HCT116 (cell line): ENCODE results near the gene MLH1. TPM values are rescaled to one million over a fixed set of nuclear protein-coding genes. Genes with fewer than 3 reads are reported as not detected.

ENCODE experiments used
- ATAC-seq: fragments of 200-7000 bp; cut with Tn5 transposase; 2 replicates; pipeline ENCODE4 v1.9.1; 2020; ENCODE audit warnings: mild to moderate bottlenecking, moderate library complexity
- BruUV-seq: library from RNA; stranded (reverse); fragments of 400-500 nt; replicated peaks from 2 replicates; lab custom pipeline; 2021; lab: Mats Ljungman, UMichigan
- CTCF ChIA-PET: fragments of 300-600 bp; sonication (Branson Sonifier 250); formaldehyde crosslinking; loops from one replicate; lab custom pipeline; 2021; ENCODE audit warnings: antibody characterized with exemption; lab: Charles Lee
- POLR2A ChIA-PET: fragments of 300-600, 350-600 bp; sonication (Branson Sonifier 250); formaldehyde crosslinking; loops from one replicate; lab custom pipeline; 2021; ENCODE audit warnings: antibody characterized with exemption; lab: Charles Lee
- RAD21 ChIA-PET, 2 experiments: fragments of 300-600 bp; sonication (Branson Sonifier 250); formaldehyde crosslinking; loops; one replicate each; lab custom pipeline; 2023; ENCODE audit warnings: low total read pairs in 2 of 2; ENCODE audit not compliant: uncharacterized antibody in 2 of 2, unreplicated experiment in 2 of 2, low non-redundant PET in 1 of 2; lab: Charles Lee
- DNase-seq: peaks from one replicate; pipeline ENCODE4 v3.0.0-alpha.2; 2010; ENCODE audit warnings: low read depth, low spot score
- H2AFZ ChIP-seq: fragments of 200-600 bp; shearing (Covaris generic), sonication (generic); 2 replicates; pipeline ENCODE4 v1.6.1; 2017; ENCODE audit warnings: low read depth, mixed run types, mixed read lengths, antibody characterized with exemption, low read length; ENCODE audit not compliant: poor library complexity, severe bottlenecking
- H3K27ac ChIP-seq: 2 replicates; pipeline ENCODE4 v1.5.1; 2012; ENCODE audit warnings: low read depth, low read length
- H3K27me3 ChIP-seq: fragments of 200-600 bp; sonication (generic); 2 replicates; pipeline ENCODE4 v1.6.1; 2016; ENCODE audit warnings: mixed run types, low read length, mixed read lengths; ENCODE audit not compliant: insufficient read depth
- H3K36me3 ChIP-seq, 2 experiments: fragments of 200-500 bp in 1 of 2; fragments of 200-600 bp in 1 of 2; sonication (Bioruptor generic) in 1 of 2; sonication (generic) in 1 of 2; 2 replicates each; pipeline versions ENCODE4 v1.5.1 to v1.6.1; 2014 to 2016; ENCODE audit warnings: low read length in 2 of 2, inconsistent platforms in 1 of 2, mixed read lengths in 1 of 2, mixed run types in 1 of 2; ENCODE audit not compliant: insufficient read depth in 2 of 2, control insufficient read depth in 1 of 2
- H3K4me1 ChIP-seq, 2 experiments: fragments of 200-600 bp in 1 of 2; sonication (generic) in 1 of 2; 2 replicates each; pipeline versions ENCODE4 v1.5.1 to v1.6.1; 2012 to 2017; ENCODE audit warnings: low read length in 2 of 2, inconsistent platforms in 1 of 2, mild to moderate bottlenecking in 1 of 2, mixed read lengths in 1 of 2, mixed run types in 1 of 2, moderate library complexity in 1 of 2; ENCODE audit not compliant: insufficient read depth in 2 of 2, control insufficient read depth in 1 of 2
- H3K4me2 ChIP-seq: fragments of 200-600 bp; sonication (generic); 2 replicates; pipeline ENCODE4 v1.6.1; 2017; ENCODE audit warnings: mixed run types, low read length, mixed read lengths
- H3K4me3 ChIP-seq, 2 experiments: fragments of 200-600 bp in 1 of 2; sonication (generic) in 1 of 2; replicated peaks in 1 of 2; 2 replicates each; pipeline ENCODE4 v1.5.1; 2011 to 2016; ENCODE audit warnings: low read length in 2 of 2, control low read depth in 1 of 2, low read depth in 1 of 2, mild to moderate bottlenecking in 1 of 2, mixed read lengths in 1 of 2, mixed run types in 1 of 2
- H3K79me2 ChIP-seq: fragments of 200-600 bp; sonication (generic); 2 replicates; pipeline ENCODE4 v1.6.1; 2017; ENCODE audit warnings: mild to moderate bottlenecking, mixed run types, low read length, moderate library complexity, mixed read lengths; ENCODE audit not compliant: insufficient read depth
- H3K9ac ChIP-seq: fragments of 200-600 bp; sonication (generic); 2 replicates; pipeline ENCODE4 v1.6.1; 2016; ENCODE audit warnings: low read length, mixed read lengths
- H3K9me2 ChIP-seq: fragments of 200-600 bp; sonication (generic), shearing (Covaris generic); 2 replicates; pipeline ENCODE4 v1.6.1; 2017; ENCODE audit warnings: mixed run types, mild to moderate bottlenecking, moderate library complexity; ENCODE audit not compliant: insufficient read depth
- H3K9me3 ChIP-seq, 2 experiments: fragments of 200-500 bp in 1 of 2; fragments of 200-600 bp in 1 of 2; sonication (Bioruptor generic) in 1 of 2; sonication (generic) in 1 of 2; 2 replicates each; pipeline ENCODE4 v1.6.1; 2014 to 2017; ENCODE audit warnings: low read length in 2 of 2, mixed read lengths in 2 of 2, inconsistent platforms in 1 of 2, low read depth in 1 of 2, mild to moderate bottlenecking in 1 of 2, mixed run types in 1 of 2, moderate library complexity in 1 of 2; ENCODE audit not compliant: control insufficient read depth in 1 of 2, insufficient read depth in 1 of 2
- H4K20me1 ChIP-seq: fragments of 200-600 bp; sonication (generic), shearing (Covaris generic); 2 replicates; pipeline ENCODE4 v1.6.1; 2017; ENCODE audit warnings: mixed run types, mild to moderate bottlenecking, moderate library complexity; ENCODE audit not compliant: insufficient read depth
- CEBPB ChIP-seq: IDR thresholded peaks from 2 replicates; pipeline ENCODE4 v1.6.1; 2012; ENCODE audit warnings: low read depth
- EGR1 ChIP-seq: IDR thresholded peaks from 2 replicates; pipeline ENCODE4 v1.6.1; 2012; ENCODE audit warnings: low read depth
- EZH2 ChIP-seq: fragments of 200-600 bp; sonication (generic); IDR thresholded peaks from 2 replicates; pipeline ENCODE4 v1.6.1; 2017; ENCODE audit warnings: antibody characterized with exemption, mixed run types
- EZH2phosphoT487 ChIP-seq: fragments of 200-600 bp; IDR thresholded peaks from 2 replicates; pipeline ENCODE4 v1.6.1; 2018; ENCODE audit warnings: antibody characterized with exemption, borderline replicate concordance
- FOSL1 ChIP-seq: IDR thresholded peaks from 2 replicates; pipeline ENCODE4 v1.6.1; 2012; ENCODE audit warnings: low read depth
- JUND ChIP-seq: IDR thresholded peaks from 2 replicates; pipeline ENCODE4 v1.6.1; 2012
- POLR2A ChIP-seq: IDR thresholded peaks from 2 replicates; pipeline ENCODE4 v1.7.0; 2011; ENCODE audit warnings: borderline replicate concordance; ENCODE audit not compliant: insufficient read depth, insufficient read length; ENCODE audit errors: extremely low read depth
- POLR2AphosphoS5 ChIP-seq: IDR thresholded peaks from 2 replicates; pipeline ENCODE4 v1.6.1; 2011; ENCODE audit warnings: mild to moderate bottlenecking, low read depth, low read length, moderate library complexity
- RAD21 ChIP-seq: IDR thresholded peaks from 2 replicates; pipeline ENCODE4 v1.6.1; 2012; ENCODE audit warnings: low read depth, mild to moderate bottlenecking
- SP1 ChIP-seq: IDR thresholded peaks from 2 replicates; pipeline ENCODE4 v1.6.1; 2012; ENCODE audit warnings: low read depth
- SRF ChIP-seq: IDR thresholded peaks from 2 replicates; pipeline ENCODE4 v1.6.1; 2012; ENCODE audit warnings: low read depth
- TCF7L2 ChIP-seq: IDR thresholded peaks from 2 replicates; pipeline ENCODE4 v1.7.0; 2011; ENCODE audit warnings: borderline replicate concordance, inconsistent platforms; ENCODE audit not compliant: insufficient read depth, insufficient read length; ENCODE audit errors: extremely low read depth
- YY1 ChIP-seq: IDR thresholded peaks from 2 replicates; pipeline ENCODE4 v1.6.1; 2011; ENCODE audit warnings: low read length, low read depth, moderate library complexity, mild to moderate bottlenecking; ENCODE audit not compliant: insufficient replicate concordance; ENCODE audit errors: extremely low read depth
- ZFX ChIP-seq: fragments of 450-650 bp; IDR thresholded peaks from 2 replicates; pipeline ENCODE4 v1.6.1; 2017
- ZNF274 ChIP-seq: fragments of 200-500 bp; sonication (Bioruptor generic); IDR thresholded peaks from 2 replicates; pipeline ENCODE4 v1.6.1; 2014; ENCODE audit warnings: mild to moderate bottlenecking, low read depth, low read length, inconsistent platforms
- intact Hi-C: fragments of 100-400 bp; cut with micrococcal nuclease; formaldehyde crosslinking; loops from 2 replicates; pipeline ENCODE4 v1.10.0; 2022
- total RNA-seq: library from RNA; stranded (reverse); gene quantifications from one replicate; pipeline ENCODE4 v1.2.1, GENCODE V29; 2021; ENCODE audit not compliant: unreplicated experiment
- TF ChIP-seq, protein P1 (sequence below): IDR thresholded peaks from 2 replicates; pipeline ENCODE4 v1.6.1; 2011; ENCODE audit warnings: mild to moderate bottlenecking, low read length, moderate library complexity; ENCODE audit not compliant: insufficient replicate concordance; ENCODE audit errors: extremely low read depth
- TF ChIP-seq, protein P2 (sequence below): IDR thresholded peaks from 2 replicates; pipeline ENCODE4 v1.6.1; 2012
- TF ChIP-seq, protein P3 (sequence below), 3 experiments: fragments of 200-600 bp in 1 of 3; sonication (generic) in 1 of 3; IDR thresholded peaks in 2 of 3; conservative IDR thresholded peaks in 1 of 3; 2 replicates each; pipeline ENCODE4 v1.5.1; 2012 to 2017; ENCODE audit warnings: low read depth in 2 of 3, low read length in 2 of 3, antibody characterized with exemption in 1 of 3, borderline replicate concordance in 1 of 3, control low read depth in 1 of 3, mild to moderate bottlenecking in 1 of 3, mixed read lengths in 1 of 3, mixed run types in 1 of 3, moderate library complexity in 1 of 3; ENCODE audit not compliant: insufficient read depth in 1 of 3
- TF ChIP-seq, protein P4 (sequence below): IDR thresholded peaks from 2 replicates; pipeline ENCODE4 v1.6.1; 2012

Gene MLH1
- total RNA-seq, 1 experiment from 2014 or later = 9.6 TPM

DNA sequence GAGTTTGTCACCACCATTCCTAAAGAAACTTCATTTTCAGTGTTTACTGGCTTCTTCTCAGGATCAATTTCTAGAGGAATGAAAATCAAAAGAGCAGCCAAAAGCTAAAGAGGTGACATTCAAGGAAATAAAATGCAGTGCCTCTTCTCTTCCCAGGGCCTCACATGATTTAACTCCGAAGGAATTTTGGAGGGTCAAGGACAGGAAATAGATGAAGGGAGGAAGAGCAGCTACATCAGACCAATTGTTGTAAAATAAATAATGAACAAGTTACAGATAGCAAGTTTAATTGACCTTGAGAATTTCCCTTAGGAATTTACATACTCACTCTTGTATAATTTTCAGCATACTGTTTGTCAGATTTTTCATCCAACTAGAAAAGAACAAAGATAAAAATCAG is 103.0 kb downstream of the MLH1 start:
- H3K27ac ChIP-seq = no peak overlapping the region
- no peak overlapping the region for H3K9ac ChIP-seq
- H3K4me2 ChIP-seq = no peak overlapping the region
- no peaks in the 10 kb centered on the region for H3K79me2 ChIP-seq
- H2AFZ ChIP-seq = no peak overlapping the region
- no peak overlapping the region for H3K4me3 ChIP-seq
- TF ChIP-seq, protein P1, sequence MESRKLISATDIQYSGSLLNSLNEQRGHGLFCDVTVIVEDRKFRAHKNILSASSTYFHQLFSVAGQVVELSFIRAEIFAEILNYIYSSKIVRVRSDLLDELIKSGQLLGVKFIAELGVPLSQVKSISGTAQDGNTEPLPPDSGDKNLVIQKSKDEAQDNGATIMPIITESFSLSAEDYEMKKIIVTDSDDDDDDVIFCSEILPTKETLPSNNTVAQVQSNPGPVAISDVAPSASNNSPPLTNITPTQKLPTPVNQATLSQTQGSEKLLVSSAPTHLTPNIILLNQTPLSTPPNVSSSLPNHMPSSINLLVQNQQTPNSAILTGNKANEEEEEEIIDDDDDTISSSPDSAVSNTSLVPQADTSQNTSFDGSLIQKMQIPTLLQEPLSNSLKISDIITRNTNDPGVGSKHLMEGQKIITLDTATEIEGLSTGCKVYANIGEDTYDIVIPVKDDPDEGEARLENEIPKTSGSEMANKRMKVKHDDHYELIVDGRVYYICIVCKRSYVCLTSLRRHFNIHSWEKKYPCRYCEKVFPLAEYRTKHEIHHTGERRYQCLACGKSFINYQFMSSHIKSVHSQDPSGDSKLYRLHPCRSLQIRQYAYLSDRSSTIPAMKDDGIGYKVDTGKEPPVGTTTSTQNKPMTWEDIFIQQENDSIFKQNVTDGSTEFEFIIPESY = no peak
- TF ChIP-seq EGR1 (no peak), ZNF274 (no peak), YY1 (no peak), JUND (no peak), POLR2AphosphoS5 (no peak), ZFX (no peak), CEBPB (no peak), EZH2phosphoT487 (no peak), POLR2A (no peak), RAD21 (no peak), EZH2 (no peak), TCF7L2 (no peak), SP1 (no peak), FOSL1 (no peak), SRF (no peak)
- TF ChIP-seq, protein P2, sequence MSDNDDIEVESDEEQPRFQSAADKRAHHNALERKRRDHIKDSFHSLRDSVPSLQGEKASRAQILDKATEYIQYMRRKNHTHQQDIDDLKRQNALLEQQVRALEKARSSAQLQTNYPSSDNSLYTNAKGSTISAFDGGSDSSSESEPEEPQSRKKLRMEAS = no peak
- TF ChIP-seq, protein P3, sequence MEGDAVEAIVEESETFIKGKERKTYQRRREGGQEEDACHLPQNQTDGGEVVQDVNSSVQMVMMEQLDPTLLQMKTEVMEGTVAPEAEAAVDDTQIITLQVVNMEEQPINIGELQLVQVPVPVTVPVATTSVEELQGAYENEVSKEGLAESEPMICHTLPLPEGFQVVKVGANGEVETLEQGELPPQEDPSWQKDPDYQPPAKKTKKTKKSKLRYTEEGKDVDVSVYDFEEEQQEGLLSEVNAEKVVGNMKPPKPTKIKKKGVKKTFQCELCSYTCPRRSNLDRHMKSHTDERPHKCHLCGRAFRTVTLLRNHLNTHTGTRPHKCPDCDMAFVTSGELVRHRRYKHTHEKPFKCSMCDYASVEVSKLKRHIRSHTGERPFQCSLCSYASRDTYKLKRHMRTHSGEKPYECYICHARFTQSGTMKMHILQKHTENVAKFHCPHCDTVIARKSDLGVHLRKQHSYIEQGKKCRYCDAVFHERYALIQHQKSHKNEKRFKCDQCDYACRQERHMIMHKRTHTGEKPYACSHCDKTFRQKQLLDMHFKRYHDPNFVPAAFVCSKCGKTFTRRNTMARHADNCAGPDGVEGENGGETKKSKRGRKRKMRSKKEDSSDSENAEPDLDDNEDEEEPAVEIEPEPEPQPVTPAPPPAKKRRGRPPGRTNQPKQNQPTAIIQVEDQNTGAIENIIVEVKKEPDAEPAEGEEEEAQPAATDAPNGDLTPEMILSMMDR (IDR thresholded peaks at IDR 0.05 in 2 of 3, conservative IDR thresholded peaks at IDR 0.05 in 1 of 3; ENCODE audit: borderline replicate concordance in 1 of 3, insufficient read depth in 1 of 3, low read depth in 2 of 3, low read length in 2 of 3) = no peak
- TF ChIP-seq, protein P4, sequence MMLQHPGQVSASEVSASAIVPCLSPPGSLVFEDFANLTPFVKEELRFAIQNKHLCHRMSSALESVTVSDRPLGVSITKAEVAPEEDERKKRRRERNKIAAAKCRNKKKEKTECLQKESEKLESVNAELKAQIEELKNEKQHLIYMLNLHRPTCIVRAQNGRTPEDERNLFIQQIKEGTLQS = no peak
- H3K27me3 ChIP-seq = no peaks in the 10 kb centered on the region
- POLR2A ChIA-PET = no interaction called here
- H3K4me1 ChIP-seq = no peaks in the 10 kb centered on the region; a peak in 1 of 4 replicates
- DNase-seq (no peak), ATAC-seq (no peak)
- H3K9me3 ChIP-seq = no peaks in the 10 kb centered on the region
- no peaks in the 10 kb centered on the region for H4K20me1 ChIP-seq
- H3K9me2 ChIP-seq = no peaks in the 10 kb centered on the region
- CTCF ChIA-PET = no interaction called here
- RAD21 ChIA-PET = no interaction called here
- no peaks in the 10 kb centered on the region for H3K36me3 ChIP-seq
- BruUV-seq = no TSS peak
- intact Hi-C loops = no loop called here
